Renal cortex interstitium (tissue), 11 donors: ENCODE data around the gene SEMA5A. TPM values are rescaled to one million over a fixed set of nuclear protein-coding genes. Genes with fewer than 3 reads are reported as not detected.

Experiments
- DNase-seq, 11 donors: peaks; one replicate each; pipeline ENCODE4 v3.0.0-alpha.2; 2013; ENCODE audit warnings: low read depth in 9 of 11, low spot score in 4 of 11; ENCODE audit errors: extremely low read depth in 1 of 11
- polyA plus RNA-seq, 3 donors: library from polyadenylated mRNA; unstranded; fragments of 120-200 nt; gene quantifications; one replicate each; pipeline ENCODE4 v1.2.1, GENCODE V29; 2013; ENCODE audit not compliant: insufficient read length in 3 of 3

SEMA5A gene
- polyA plus RNA-seq, 3 donors = 37.3 to 47.1 (median 44.4) TPM

- DNase-seq = no peak
Measured at GRCh38 chr5:9388941-9389674, 156.8 kb downstream of the SEMA5A start.

GRCh38 chr5:9387879-9388278 is 158.0 kb downstream of the SEMA5A start:
- DNase-seq = no peak

GRCh38 chr5:9386945-9387344 is 158.9 kb downstream of the SEMA5A start:
- DNase-seq = no peak

- DNase-seq = no peak
Measured at GRCh38 chr5:9382522-9382921, 163.4 kb downstream of the SEMA5A start.

- DNase-seq = no peak
Measured at GRCh38 chr5:9381464-9381863, 164.4 kb downstream of the SEMA5A start.

GRCh38 chr5:9380109-9380508 is 165.8 kb downstream of the SEMA5A start:
- DNase-seq = no peak

GRCh38 chr5:9376363-9377117 is 169.3 kb downstream of the SEMA5A start:
- no peak for DNase-seq

- DNase-seq = no peak
Measured at GRCh38 chr5:9375756-9376155, 170.1 kb downstream of the SEMA5A start.

- no peak for DNase-seq
Measured at GRCh38 chr5:9374025-9374424, 171.8 kb downstream of the SEMA5A start.

- no peak for DNase-seq
Measured at GRCh38 chr5:9373571-9373970, 172.3 kb downstream of the SEMA5A start.

GRCh38 chr5:9370256-9370655 is 175.6 kb downstream of the SEMA5A start:
- DNase-seq = no peak

- no peak for DNase-seq
Measured at GRCh38 chr5:9365512-9365911, 180.4 kb downstream of the SEMA5A start.

GRCh38 chr5:9363449-9363848 is 182.4 kb downstream of the SEMA5A start:
- DNase-seq = no peak

- DNase-seq = no peak
Measured at GRCh38 chr5:9363026-9363425, 182.8 kb downstream of the SEMA5A start.

- DNase-seq = no peak
Measured at GRCh38 chr5:9362600-9362999, 183.3 kb downstream of the SEMA5A start.

- DNase-seq = peak in 3 of 11 donors; percentile 35 to 43 (median 38)
Measured at GRCh38 chr5:9361835-9362234, 184.0 kb downstream of the SEMA5A start.

- no peak for DNase-seq
Measured at GRCh38 chr5:9358961-9359685, 186.8 kb downstream of the SEMA5A start.

- no peak for DNase-seq
Measured at GRCh38 chr5:9356351-9356825, 189.5 kb downstream of the SEMA5A start.

GRCh38 chr5:9354336-9355081 is 191.4 kb downstream of the SEMA5A start:
- no peak for DNase-seq
